Activated B cell treated with CpG ODN at 0.5 μM for 24 hours (primary cell): ENCODE measurements around the gene DMRTC2. TPM values are rescaled to one million over a fixed set of nuclear protein-coding genes. Genes with fewer than 3 reads are reported as not detected.
A peak's percentile ranks its signal among the peaks of the same experiment; 100 is the strongest.
"Not testable (repeated sequence)": the region's sequence is repeated elsewhere in the genome, so short reads cannot be mapped to it uniquely, and the experiment has no call there.

ENCODE experiments used
- ATAC-seq: fragments of 200-7000 bp; cut with Tn5 transposase; one replicate; pipeline ENCODE4 v1.10.0; 2021; ENCODE audit warnings: low read depth, mild to moderate bottlenecking, moderate library complexity
- CTCF ChIA-PET: fragments of 350-600 bp; sonication (Branson Sonifier 250); formaldehyde crosslinking; loops from one replicate; lab custom pipeline; 2021; ENCODE audit warnings: antibody characterized with exemption; lab: Charles Lee
- POLR2A ChIA-PET: fragments of 350-600 bp; sonication (Branson Sonifier 250); formaldehyde crosslinking; loops from one replicate; lab custom pipeline; 2021; ENCODE audit warnings: antibody characterized with exemption; lab: Charles Lee
- DNase-seq: peaks from one replicate; pipeline ENCODE4 v3.0.0; 2022
- H3K27ac Mint-ChIP-seq: one replicate; pipeline ENCODE4 v1.8.0; 2020; ENCODE audit warnings: mixed read lengths
- H3K27me3 Mint-ChIP-seq: one replicate; pipeline ENCODE4 v1.8.0; 2021; ENCODE audit warnings: mixed read lengths
- H3K36me3 Mint-ChIP-seq: one replicate; pipeline ENCODE4 v1.8.0; 2021; ENCODE audit warnings: low read depth, mixed read lengths
- H3K4me1 Mint-ChIP-seq: one replicate; pipeline ENCODE4 v1.8.0; 2021; ENCODE audit warnings: mixed read lengths
- H3K4me3 Mint-ChIP-seq: one replicate; pipeline ENCODE4 v1.8.0; 2020; ENCODE audit warnings: mild to moderate bottlenecking, mixed read lengths
- H3K9me3 Mint-ChIP-seq: one replicate; pipeline ENCODE4 v1.8.0; 2020; ENCODE audit warnings: mixed read lengths
- intact Hi-C: fragments of 100-400 bp; cut with micrococcal nuclease; formaldehyde crosslinking; loops from one replicate; pipeline ENCODE4 v1.15.1; 2024
- total RNA-seq: library from RNA; stranded (reverse); gene quantifications from 2 replicates; pipeline ENCODE4 v1.2.3, GENCODE V29; 2022
- TF ChIP-seq, protein P1 (sequence below): fragments of 200-600 bp; IDR thresholded peaks from one replicate; pipeline ENCODE4 v1.8.0; 2022; ENCODE audit warnings: antibody characterized with exemption, mild to moderate bottlenecking

Gene DMRTC2
- total RNA-seq, 1 donor from 2014 or later: not detected

- ATAC-seq (peak; percentile 31), DNase-seq (peak; percentile 38)
- TF ChIP-seq, protein P1, sequence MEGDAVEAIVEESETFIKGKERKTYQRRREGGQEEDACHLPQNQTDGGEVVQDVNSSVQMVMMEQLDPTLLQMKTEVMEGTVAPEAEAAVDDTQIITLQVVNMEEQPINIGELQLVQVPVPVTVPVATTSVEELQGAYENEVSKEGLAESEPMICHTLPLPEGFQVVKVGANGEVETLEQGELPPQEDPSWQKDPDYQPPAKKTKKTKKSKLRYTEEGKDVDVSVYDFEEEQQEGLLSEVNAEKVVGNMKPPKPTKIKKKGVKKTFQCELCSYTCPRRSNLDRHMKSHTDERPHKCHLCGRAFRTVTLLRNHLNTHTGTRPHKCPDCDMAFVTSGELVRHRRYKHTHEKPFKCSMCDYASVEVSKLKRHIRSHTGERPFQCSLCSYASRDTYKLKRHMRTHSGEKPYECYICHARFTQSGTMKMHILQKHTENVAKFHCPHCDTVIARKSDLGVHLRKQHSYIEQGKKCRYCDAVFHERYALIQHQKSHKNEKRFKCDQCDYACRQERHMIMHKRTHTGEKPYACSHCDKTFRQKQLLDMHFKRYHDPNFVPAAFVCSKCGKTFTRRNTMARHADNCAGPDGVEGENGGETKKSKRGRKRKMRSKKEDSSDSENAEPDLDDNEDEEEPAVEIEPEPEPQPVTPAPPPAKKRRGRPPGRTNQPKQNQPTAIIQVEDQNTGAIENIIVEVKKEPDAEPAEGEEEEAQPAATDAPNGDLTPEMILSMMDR: no peak
- intact Hi-C loops: loop anchor here (1.0 kb wide), 1 partner anchor 11 kb away; the partner anchor contains the start of gene RPS19
- Mint-ChIP-seq H3K36me3 (peaks cover 47% of the 10 kb centered on the region), H3K4me3 (peak overlapping the region; percentile 44), H3K9me3 (no peaks in the 10 kb centered on the region), H3K27ac (peak overlapping the region; percentile 98), H3K27me3 (no peaks in the 10 kb centered on the region), H3K4me1 (peaks cover 91% of the 10 kb centered on the region)
- CTCF ChIA-PET: interaction anchor here (2.5 to 5.9 kb wide), 6 partner anchors 9 to 86 kb away, joined by 8 to 66 read pairs (median 38); partner anchors contain the start of genes RABAC1 and RPS19
- POLR2A ChIA-PET: interaction anchor here (0.6 to 11.4 kb wide), 12 partner anchors 8 to 530 kb away, joined by 3 to 279 read pairs (median 10); partner anchors contain the start of genes ARHGEF1, RABAC1 and RPS19
Measured at GRCh38 chr19:41871573-41872383, 26.9 kb downstream of the DMRTC2 start.

GRCh38 chr19:41872384-41872774 lies 27.5 kb downstream of the DMRTC2 start:
- intact Hi-C loops: no loop called here
- DNase-seq: no peak
- ATAC-seq: no peak
- no peaks in the 10 kb centered on the region for H3K27me3 Mint-ChIP-seq
- H3K4me1 Mint-ChIP-seq: peaks cover 89% of the 10 kb centered on the region
- H3K4me3 Mint-ChIP-seq: no peak overlapping the region
- peaks cover 50% of the 10 kb centered on the region for H3K36me3 Mint-ChIP-seq
- H3K9me3 Mint-ChIP-seq: no peaks in the 10 kb centered on the region
- TF ChIP-seq, protein P1: no peak
- CTCF ChIA-PET: interaction anchor here (1.0 to 5.9 kb wide), 14 partner anchors 10 to 86 kb away, joined by 3 to 66 read pairs (median 9); partner anchors contain the start of genes ARHGEF1, RABAC1 and RPS19
- H3K27ac Mint-ChIP-seq: peak overlapping the region; percentile 98
- POLR2A ChIA-PET: interaction anchor here (1.2 to 11.4 kb wide), 9 partner anchors 9 to 87 kb away, joined by 3 to 279 read pairs (median 15); partner anchors contain the start of genes ARHGEF1, RABAC1 and RPS19

DNA sequence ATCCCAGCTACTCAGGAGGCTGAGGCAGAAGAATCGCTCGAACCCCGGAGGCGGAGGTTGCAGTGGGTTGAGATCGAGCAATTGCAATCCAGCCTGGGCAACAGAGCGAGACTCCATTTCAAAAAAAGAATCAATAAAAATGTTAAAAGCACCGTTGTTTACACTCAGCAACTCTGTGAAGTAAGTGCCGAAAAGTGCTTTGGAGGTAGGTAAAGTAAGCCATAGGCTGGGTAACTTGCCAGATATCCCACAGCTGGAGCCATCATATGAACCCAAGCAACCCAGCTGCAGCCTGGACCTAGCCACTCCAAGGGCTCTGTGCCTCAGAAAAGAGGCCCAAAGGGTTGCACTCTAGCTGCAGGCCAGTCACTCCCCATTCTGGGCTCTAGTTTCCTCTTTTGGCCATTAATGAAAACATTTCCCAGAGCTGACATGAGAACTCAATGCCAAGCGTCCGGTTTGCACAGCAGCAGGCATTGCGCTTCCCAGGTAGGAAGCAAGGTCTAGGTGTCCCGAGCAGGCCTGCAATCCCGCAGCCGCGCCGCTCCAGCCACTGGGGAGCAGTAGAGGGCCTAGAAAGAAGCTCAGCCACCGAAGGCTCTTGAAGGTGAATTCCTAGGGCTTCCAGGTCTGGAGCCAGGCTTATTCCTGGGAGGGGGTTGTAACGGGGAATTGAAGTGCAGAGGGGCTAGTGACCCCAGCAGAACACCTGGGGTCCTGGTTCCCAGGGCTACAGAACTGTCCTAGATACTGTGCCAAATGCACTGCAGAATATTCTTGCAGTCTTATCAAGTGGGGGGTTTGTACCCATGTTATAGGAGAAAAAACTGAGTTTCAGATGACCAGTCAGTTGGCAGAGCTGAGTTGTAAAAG lies 28.2 kb downstream of the DMRTC2 start:
- ATAC-seq (no peak), DNase-seq (peak; percentile 63)
- H3K4me1 Mint-ChIP-seq: peaks cover 88% of the 10 kb centered on the region
- no peaks in the 10 kb centered on the region for H3K9me3 Mint-ChIP-seq
- peak overlapping the region; percentile 98 for H3K27ac Mint-ChIP-seq
- peak overlapping the region; percentile 47 for H3K4me3 Mint-ChIP-seq
- no peaks in the 10 kb centered on the region for H3K27me3 Mint-ChIP-seq
- intact Hi-C loops: loop anchor here (1.0 kb wide), 3 partner anchors 62 to 161 kb away; no protein-coding TSS in a partner anchor
- TF ChIP-seq, protein P1: peak; percentile 22
- CTCF ChIA-PET: interaction anchor here (0.9 to 5.9 kb wide), 19 partner anchors 10 to 85 kb away, joined by 3 to 66 read pairs (median 8); partner anchors contain the start of genes ARHGEF1, RABAC1 and RPS19
- POLR2A ChIA-PET: interaction anchor here (0.6 to 11.4 kb wide), 16 partner anchors 9 to 92 kb away, joined by 3 to 279 read pairs (median 6); partner anchors contain the start of genes ARHGEF1, ERFL, RABAC1 and RPS19
- peaks cover 51% of the 10 kb centered on the region for H3K36me3 Mint-ChIP-seq

- H3K27ac Mint-ChIP-seq: peak overlapping the region; percentile 98
- not testable (repeated sequence) for ATAC-seq
Measured at GRCh38 chr19:41875973-41876372, 31.1 kb downstream of the DMRTC2 start.

More at GRCh38 chr19:41875973-41876372, 31.1 kb downstream of the DMRTC2 start:
- not testable (repeated sequence) for H3K27me3 Mint-ChIP-seq, H3K9me3 Mint-ChIP-seq, DNase-seq
- intact Hi-C loops: loop anchor here (1.0 to 5.0 kb wide), 4 partner anchors 8 to 1264 kb away; partner anchors contain the start of genes RABAC1 and ZNF574
- CTCF ChIA-PET: interaction anchor here (4.7 to 5.9 kb wide), 2 partner anchors 10 to 71 kb away, joined by 41 to 55 read pairs; no protein-coding TSS in a partner anchor
- Mint-ChIP-seq H3K4me3 (peak overlapping the region; percentile 98), H3K36me3 (peaks cover 51% of the 10 kb centered on the region), H3K4me1 (peaks cover 93% of the 10 kb centered on the region)
- POLR2A ChIA-PET: interaction anchor here (0.6 to 11.4 kb wide), 17 partner anchors 9 to 489 kb away, joined by 3 to 279 read pairs (median 9); partner anchors contain the start of genes ARHGEF1, ERFL, RABAC1 and RPS19
